H9 (cell line): ENCODE measurements around the gene BAIAP2L1. TPM values are rescaled to one million over a fixed set of nuclear protein-coding genes. Genes with fewer than 3 reads are reported as not detected.

ENCODE experiments used
- DNase-seq: peaks from one replicate; pipeline ENCODE4 v3.0.0-alpha.2; 2017
- H2AFZ ChIP-seq: one replicate; pipeline ENCODE4 v1.6.1; 2013; ENCODE audit warnings: mild to moderate bottlenecking, low read length, control low read depth, moderate library complexity
- H2AK5ac ChIP-seq: 2 replicates; pipeline ENCODE4 v1.6.1; 2013; ENCODE audit warnings: low read length, control low read depth, mixed read lengths; ENCODE audit not compliant: insufficient read length
- H2BK120ac ChIP-seq: one replicate; pipeline ENCODE4 v1.6.1; 2013; ENCODE audit warnings: low read depth, mild to moderate bottlenecking, low read length, control low read depth, inconsistent platforms; ENCODE audit not compliant: poor library complexity, severe bottlenecking
- H2BK12ac ChIP-seq: 2 replicates; pipeline ENCODE4 v1.6.1; 2013; ENCODE audit warnings: low read length, control low read depth, mixed read lengths, low read depth; ENCODE audit not compliant: insufficient read length
- H2BK15ac ChIP-seq: 2 replicates; pipeline ENCODE4 v1.6.1; 2013; ENCODE audit warnings: low read depth, low read length, control low read depth
- H2BK20ac ChIP-seq: one replicate; pipeline ENCODE4 v1.6.1; 2013; ENCODE audit warnings: low read depth, mild to moderate bottlenecking, low read length, control low read depth, inconsistent platforms; ENCODE audit not compliant: poor library complexity, severe bottlenecking
- H2BK5ac ChIP-seq: 2 replicates; pipeline ENCODE4 v1.6.1; 2013; ENCODE audit warnings: low read length, control low read depth, mixed read lengths; ENCODE audit not compliant: insufficient read length
- H3K14ac ChIP-seq: 2 replicates; pipeline ENCODE4 v1.6.1; 2013; ENCODE audit warnings: low read length, control low read depth; ENCODE audit not compliant: insufficient read depth
- H3K18ac ChIP-seq: 2 replicates; pipeline ENCODE4 v1.6.1; 2013; ENCODE audit warnings: low read depth, mild to moderate bottlenecking, mixed read lengths, low read length, control low read depth; ENCODE audit not compliant: insufficient read length
- H3K23ac ChIP-seq: 2 replicates; pipeline ENCODE4 v1.6.1; 2013; ENCODE audit warnings: low read length, control low read depth, mixed read lengths, low read depth; ENCODE audit not compliant: insufficient read length
- H3K23me2 ChIP-seq: 2 replicates; pipeline ENCODE4 v1.6.1; 2013; ENCODE audit warnings: low read depth, mild to moderate bottlenecking, mixed read lengths, low read length, control low read depth; ENCODE audit not compliant: insufficient read length, poor library complexity, severe bottlenecking
- H3K27ac ChIP-seq: 2 replicates; pipeline ENCODE4 v1.5.1; 2013; ENCODE audit warnings: low read length, control low read depth, mixed read lengths, low read depth; ENCODE audit not compliant: insufficient read length
- H3K27me3 ChIP-seq: 2 replicates; pipeline ENCODE4 v1.6.1; 2013; ENCODE audit warnings: low read length, control low read depth, inconsistent platforms; ENCODE audit not compliant: insufficient read depth
- H3K4ac ChIP-seq: 2 replicates; pipeline ENCODE4 v1.6.1; 2013; ENCODE audit warnings: low read depth, mild to moderate bottlenecking, control low read depth, inconsistent platforms, low read length, moderate library complexity
- H3K4me1 ChIP-seq: 2 replicates; pipeline ENCODE4 v1.6.1; 2013; ENCODE audit warnings: low read length, control low read depth, inconsistent platforms; ENCODE audit not compliant: insufficient read depth
- H3K4me2 ChIP-seq: 2 replicates; pipeline ENCODE4 v1.6.1; 2013; ENCODE audit warnings: low read length, control low read depth, mixed read lengths; ENCODE audit not compliant: insufficient read length, insufficient read depth
- H3K56ac ChIP-seq: 2 replicates; pipeline ENCODE4 v1.6.1; 2013; ENCODE audit warnings: low read depth, mild to moderate bottlenecking, mixed read lengths, low read length, control low read depth; ENCODE audit not compliant: insufficient read length
- H3K79me1 ChIP-seq: 2 replicates; pipeline ENCODE4 v1.6.1; 2013; ENCODE audit warnings: low read depth, mild to moderate bottlenecking, moderate library complexity, low read length, control low read depth, inconsistent platforms; ENCODE audit not compliant: insufficient read depth, poor library complexity, severe bottlenecking
- H3K79me2 ChIP-seq: 2 replicates; pipeline ENCODE4 v1.6.1; 2013; ENCODE audit warnings: low read length, control low read depth, inconsistent platforms; ENCODE audit not compliant: insufficient read depth
- H3K9ac ChIP-seq: 2 replicates; pipeline ENCODE4 v1.6.1; 2013; ENCODE audit warnings: low read length, control low read depth, mixed read lengths; ENCODE audit not compliant: insufficient read length; ENCODE audit errors: extremely low read depth
- H3K9me3 ChIP-seq: one replicate; pipeline ENCODE4 v1.6.1; 2013; ENCODE audit warnings: low read depth, low read length, inconsistent platforms; ENCODE audit not compliant: control insufficient read depth
- H3T11ph ChIP-seq: one replicate; pipeline ENCODE4 v1.6.1; 2013; ENCODE audit warnings: mild to moderate bottlenecking, low read length, control low read depth, inconsistent platforms
- H4K20me1 ChIP-seq: one replicate; pipeline ENCODE4 v1.6.1; 2013; ENCODE audit not compliant: control insufficient read depth, insufficient read length, insufficient read depth
- H4K5ac ChIP-seq: 2 replicates; pipeline ENCODE4 v1.6.1; 2013; ENCODE audit warnings: low read depth, mild to moderate bottlenecking, mixed read lengths, low read length, control low read depth; ENCODE audit not compliant: insufficient read length
- H4K8ac ChIP-seq: replicated peaks from 2 replicates; pipeline ENCODE4 v1.6.1; 2013; ENCODE audit warnings: low read length, control low read depth, mixed read lengths, low read depth; ENCODE audit not compliant: insufficient read length
- H4K91ac ChIP-seq: 2 replicates; pipeline ENCODE4 v1.6.1; 2013; ENCODE audit warnings: low read depth, mild to moderate bottlenecking, moderate library complexity, mixed read lengths, low read length, control low read depth; ENCODE audit not compliant: insufficient read length
- H3K27ac Mint-ChIP-seq, 3 experiments: 2 replicates in 2 of 3; 3 replicates in 1 of 3; pipeline ENCODE4 v1.8.0; 2020 to 2021; ENCODE audit warnings: mixed read lengths in 3 of 3, mild to moderate bottlenecking in 1 of 3, moderate library complexity in 1 of 3
- H3K27me3 Mint-ChIP-seq: 2 replicates; pipeline ENCODE4 v1.8.0; 2021; ENCODE audit warnings: low read depth, mild to moderate bottlenecking, moderate library complexity, mixed read lengths
- H3K36me3 Mint-ChIP-seq, 3 experiments: 2 replicates in 2 of 3; 3 replicates in 1 of 3; pipeline ENCODE4 v1.8.0; 2020 to 2021; ENCODE audit warnings: low read depth in 3 of 3, mixed read lengths in 3 of 3; ENCODE audit not compliant: insufficient read depth in 1 of 3
- H3K4me1 Mint-ChIP-seq, 2 experiments: 2 replicates each; pipeline ENCODE4 v1.8.0; 2020; ENCODE audit warnings: mixed read lengths in 2 of 2
- H3K4me3 Mint-ChIP-seq, 2 experiments: 2 replicates in 1 of 2; 3 replicates in 1 of 2; pipeline ENCODE4 v1.8.0; 2020 to 2021; ENCODE audit warnings: mild to moderate bottlenecking in 2 of 2, mixed read lengths in 2 of 2, moderate library complexity in 1 of 2
- H3K9me3 Mint-ChIP-seq, 2 experiments: 2 replicates in 1 of 2; 3 replicates in 1 of 2; pipeline ENCODE4 v1.8.0; 2020; ENCODE audit warnings: mild to moderate bottlenecking in 2 of 2, mixed read lengths in 2 of 2, moderate library complexity in 1 of 2
- CTCF ChIP-seq: fragments of 200-600 bp; sonication (generic); conservative IDR thresholded peaks from 3 replicates; pipeline ENCODE4 v1.8.0; 2021; ENCODE audit warnings: antibody characterized with exemption, mild to moderate bottlenecking
- WGBS: extraction: QIAGEN DNeasy Blood & Tissue Kit; methylation state at CpG from one replicate; pipeline ENCODE4 v1.1.7; 2013; ENCODE audit warnings: missing lambda C conversion rate, low lambda C conversion rate, mixed read lengths; ENCODE audit not compliant: insufficient read length; ENCODE audit errors: extremely low coverage; 5-methylcytosine and 5-hydroxymethylcytosine counted together
- total RNA-seq: library from RNA; stranded (reverse); gene quantifications from 2 replicates; pipeline ENCODE4 v1.2.1, GENCODE V29; 2021

BAIAP2L1 gene
- total RNA-seq, 1 experiment from 2014 or later: 25.9 TPM

DNA sequence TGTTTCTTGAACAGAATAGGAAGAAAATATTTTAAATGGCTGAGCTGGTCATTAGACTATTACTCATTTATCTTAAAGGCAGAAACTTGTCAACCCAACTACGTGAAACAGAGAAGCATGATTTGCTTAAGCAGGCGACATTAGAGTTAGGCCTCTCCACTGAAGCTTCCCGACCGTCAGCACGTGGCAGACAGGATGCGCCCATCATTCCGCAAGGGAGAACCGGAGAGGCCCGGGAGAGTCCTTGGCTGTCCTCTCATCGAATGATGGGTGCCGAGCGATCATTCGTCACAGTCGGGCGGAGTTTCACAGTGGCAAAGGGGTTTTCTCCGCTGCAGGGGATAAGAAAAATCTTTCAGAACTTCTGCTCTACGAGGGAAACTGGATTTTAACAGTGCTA lies 107.6 kb downstream of the BAIAP2L1 start:
- Mint-ChIP-seq H3K27me3 (no peaks in the 10 kb centered on the region), H3K4me1 (peaks cover 18 to 24% of the 10 kb centered on the region in 2 experiments), H3K36me3 (peaks cover 10 to 56% (median 48%) of the 10 kb centered on the region in 3 experiments), H3K9me3 (no peaks in the 10 kb centered on the region), H3K4me3 (no peak overlapping the region), H3K27ac (peak overlapping the region in 1 of 3 experiments; percentile 90; a peak in 1 of 7 replicates)
- Histone ChIP-seq H3K4ac (no peak overlapping the region), H3K27ac (no peak overlapping the region), H3K4me1 (no peaks in the 10 kb centered on the region), H3K56ac (no peak overlapping the region), H3K14ac (no peak overlapping the region), H3T11ph (no peak overlapping the region), H3K9ac (no peak overlapping the region), H2BK120ac (no peak overlapping the region), H4K8ac (no peak overlapping the region), H2AK5ac (no peak overlapping the region), H2BK12ac (no peak overlapping the region), H4K91ac (no peak overlapping the region), H2AFZ (no peak overlapping the region), H2BK15ac (no peak overlapping the region), H2BK20ac (no peak overlapping the region), H3K4me2 (no peak overlapping the region), H3K79me2 (0 out of 2 replicates have a peak, but pooled peaks cover 2% of the 10 kb centered on the region), H3K23ac (no peak overlapping the region), H3K18ac (no peak overlapping the region), H4K5ac (no peak overlapping the region), H4K20me1 (no peaks in the 10 kb centered on the region), H3K23me2 (no peaks in the 10 kb centered on the region), H2BK5ac (no peak overlapping the region), H3K27me3 (no peaks in the 10 kb centered on the region), H3K9me3 (no peaks in the 10 kb centered on the region), H3K79me1 (no peaks in the 10 kb centered on the region)
- WGBS: no CpG with 5 or more reads among the region's 17 CpGs
- no peak for DNase-seq
- no peak for TF ChIP-seq CTCF
